ENCODE measurements around the gene PRDM10. TPM values are rescaled to one million over a fixed set of nuclear protein-coding genes. Genes with fewer than 3 reads are reported as not detected.
A peak's percentile ranks its signal among the peaks of the same experiment; 100 is the strongest.
"Not testable (repeated sequence)": the region's sequence is repeated elsewhere in the genome, so short reads cannot be mapped to it uniquely, and the experiment has no call there.

PRDM10 gene
- total RNA-seq, 1 experiment from 2014 or later = 5.6 TPM

GRCh38 chr11:129955282-129955681, 47.4 kb downstream of the PRDM10 start:
- in situ Hi-C loops (cut with HindIII; ENCODE audit: low sequenced_read_pairs) = no loop called here

GRCh38 chr11:129954703-129955102, 47.9 kb downstream of the PRDM10 start:
- DNase-seq (ENCODE audit: low spot score); in situ Hi-C loops (cut with HindIII; ENCODE audit: low sequenced_read_pairs): not testable (repeated sequence)

More at GRCh38 chr11:129955282-129955681, 47.4 kb downstream of the PRDM10 start:
- peak; percentile 68 for DNase-seq (ENCODE audit: low spot score)

GRCh38 chr11:129951866-129952262, 50.8 kb downstream of the PRDM10 start:
- in situ Hi-C loops (cut with HindIII; ENCODE audit: low sequenced_read_pairs) = no loop called here
- peak; percentile 85 for DNase-seq (ENCODE audit: low spot score)

GRCh38 chr11:129951201-129951865, 51.3 kb downstream of the PRDM10 start:
- in situ Hi-C loops (cut with HindIII; ENCODE audit: low sequenced_read_pairs) = no loop called here
- peak; percentile 93 for DNase-seq (ENCODE audit: low spot score)

GRCh38 chr11:129950101-129951091, 52.2 kb downstream of the PRDM10 start:
- in situ Hi-C loops (cut with HindIII; ENCODE audit: low sequenced_read_pairs) = no loop called here
- peak; percentile 93 for DNase-seq (ENCODE audit: low spot score)

- in situ Hi-C loops (cut with HindIII; ENCODE audit: low sequenced_read_pairs) = loop anchor here (25.0 kb wide), 1 partner anchor 188 kb away; no protein-coding TSS in a partner anchor
- DNase-seq (ENCODE audit: low spot score) = no peak
These were observed 53.6 kb downstream of the PRDM10 start for GRCh38 chr11:129948926-129949466.

- no peak for DNase-seq (ENCODE audit: low spot score)
These were observed 55.2 kb downstream of the PRDM10 start for GRCh38 chr11:129947474-129947873.

GRCh38 chr11:129946965-129947364, 55.7 kb downstream of the PRDM10 start:
- in situ Hi-C loops (cut with HindIII; ENCODE audit: low sequenced_read_pairs) = loop anchor here (25.0 kb wide), 1 partner anchor 190 kb away; no protein-coding TSS in a partner anchor
- DNase-seq (ENCODE audit: low spot score) = no peak

More at GRCh38 chr11:129947474-129947873, 55.2 kb downstream of the PRDM10 start:
- in situ Hi-C loops (cut with HindIII; ENCODE audit: low sequenced_read_pairs) = loop anchor here (25.0 kb wide), 1 partner anchor 190 kb away; no protein-coding TSS in a partner anchor

GRCh38 chr11:129946256-129946655, 56.4 kb downstream of the PRDM10 start:
- no peak for DNase-seq (ENCODE audit: low spot score)
- in situ Hi-C loops (cut with HindIII; ENCODE audit: low sequenced_read_pairs) = loop anchor here (25.0 kb wide), 1 partner anchor 191 kb away; no protein-coding TSS in a partner anchor

- DNase-seq (ENCODE audit: low spot score) = no peak
- in situ Hi-C loops (cut with HindIII; ENCODE audit: low sequenced_read_pairs) = loop anchor here (25.0 kb wide), 1 partner anchor 192 kb away; no protein-coding TSS in a partner anchor
These were observed 57.3 kb downstream of the PRDM10 start for GRCh38 chr11:129945373-129945772.

- in situ Hi-C loops (cut with HindIII; ENCODE audit: low sequenced_read_pairs) = loop anchor here (25.0 kb wide), 1 partner anchor 193 kb away; no protein-coding TSS in a partner anchor
- DNase-seq (ENCODE audit: low spot score) = no peak
These were observed 57.9 kb downstream of the PRDM10 start for GRCh38 chr11:129944696-129945095.

GRCh38 chr11:129943036-129943435, 59.6 kb downstream of the PRDM10 start:
- in situ Hi-C loops (cut with HindIII; ENCODE audit: low sequenced_read_pairs) = loop anchor here (25.0 kb wide), 1 partner anchor 194 kb away; no protein-coding TSS in a partner anchor
- no peak for DNase-seq (ENCODE audit: low spot score)

- in situ Hi-C loops (cut with HindIII; ENCODE audit: low sequenced_read_pairs) = loop anchor here (25.0 kb wide), 1 partner anchor 198 kb away; no protein-coding TSS in a partner anchor
- DNase-seq (ENCODE audit: low spot score) = no peak
These were observed 63.1 kb downstream of the PRDM10 start for GRCh38 chr11:129939510-129939909.

- in situ Hi-C loops (cut with HindIII; ENCODE audit: low sequenced_read_pairs) = loop anchor here (25.0 kb wide), 1 partner anchor 199 kb away; no protein-coding TSS in a partner anchor
- DNase-seq (ENCODE audit: low spot score) = peak; percentile 45
These were observed 63.9 kb downstream of the PRDM10 start for GRCh38 chr11:129938764-129939163.

GRCh38 chr11:129937592-129938238, 64.9 kb downstream of the PRDM10 start:
- in situ Hi-C loops (cut with HindIII; ENCODE audit: low sequenced_read_pairs) = loop anchor here (25.0 kb wide), 1 partner anchor 200 kb away; no protein-coding TSS in a partner anchor
- DNase-seq (ENCODE audit: low spot score) = peak; percentile 59

- in situ Hi-C loops (cut with HindIII; ENCODE audit: low sequenced_read_pairs) = loop anchor here (25.0 kb wide), 1 partner anchor 202 kb away; no protein-coding TSS in a partner anchor
- no peak for DNase-seq (ENCODE audit: low spot score)
These were observed 66.9 kb downstream of the PRDM10 start for GRCh38 chr11:129935723-129936122.

- in situ Hi-C loops (cut with HindIII; ENCODE audit: low sequenced_read_pairs) = loop anchor here (25.0 kb wide), 1 partner anchor 203 kb away; no protein-coding TSS in a partner anchor
- DNase-seq (ENCODE audit: low spot score) = no peak
These were observed 68.7 kb downstream of the PRDM10 start for GRCh38 chr11:129933891-129934290.

- in situ Hi-C loops (cut with HindIII; ENCODE audit: low sequenced_read_pairs) = loop anchor here (25.0 kb wide), 1 partner anchor 204 kb away; no protein-coding TSS in a partner anchor
- DNase-seq (ENCODE audit: low spot score) = no peak
These were observed 69.4 kb downstream of the PRDM10 start for GRCh38 chr11:129933262-129933661.

All from G401 (cell line).